Measurements from ENCODE around the gene HDAC1. TPM values are rescaled to one million over a fixed set of nuclear protein-coding genes. Genes with fewer than 3 reads are reported as not detected.
A peak's percentile ranks its signal among the peaks of the same experiment; 100 is the strongest.

The HDAC1 gene
- total and polyA plus RNA-seq, 2 of the 13 experiments (the other 11 are each of a cell fraction or from before 2014, with no cell fraction given): 93.5 to 189 TPM

GRCh38 chr1:32321712-32322291, 29.9 kb downstream of the HDAC1 start (continued):
- TF ChIP-seq PRDM10 (CRISPR knock-in tag; IDR thresholded peaks at IDR 0.05; ENCODE audit: low read depth) (peak; percentile 88), ISL2 (CRISPR knock-in tag; IDR thresholded peaks at IDR 0.05) (no peak), TCF12 (IDR thresholded peaks at IDR 0.05) (no peak), TCF12 (CRISPR knock-in tag; IDR thresholded peaks at IDR 0.05) (peak; percentile 88), SIN3B (IDR thresholded peaks at IDR 0.05; ENCODE audit: low read length) (no peak), MLX (CRISPR knock-in tag; IDR thresholded peaks at IDR 0.05) (peak; percentile 74; the same call in 1 of the 2 replicates), FOXJ3 (CRISPR knock-in tag; IDR thresholded peaks at IDR 0.05; ENCODE audit: borderline replicate concordance) (peak; percentile 93), BCLAF1 (IDR thresholded peaks at IDR 0.05) (no peak), RFX1 (IDR thresholded peaks at IDR 0.05) (no peak), HNF4G (IDR thresholded peaks at IDR 0.05; ENCODE audit: borderline replicate concordance, low read depth, low read length) (peak; percentile 97), HNF4G (CRISPR knock-in tag; IDR thresholded peaks at IDR 0.05; ENCODE audit: borderline replicate concordance, low read depth) (peak; percentile 85; the same call in 1 of the 2 replicates), HNRNPK (IDR thresholded peaks at IDR 0.05; ENCODE audit: low read depth, low read length, poor library complexity, severe bottlenecking) (no peak), ZNF569 (CRISPR knock-in tag; IDR thresholded peaks at IDR 0.05; ENCODE audit: borderline replicate concordance) (no peak), GZF1 (CRISPR knock-in tag; IDR thresholded peaks at IDR 0.05) (no peak), JUNB (CRISPR knock-in tag; IDR thresholded peaks at IDR 0.05; ENCODE audit: borderline replicate concordance) (no peak), HCFC1 (IDR thresholded peaks at IDR 0.05; ENCODE audit: low read depth, low read length) (no peak), ZNF737 (CRISPR knock-in tag; IDR thresholded peaks at IDR 0.05; ENCODE audit: borderline replicate concordance) (no peak), ZBTB7B (CRISPR knock-in tag; IDR thresholded peaks at IDR 0.05) (peak; percentile 91), MED13 (CRISPR knock-in tag; IDR thresholded peaks at IDR 0.05) (no peak), ZFP91 (CRISPR knock-in tag; IDR thresholded peaks at IDR 0.05; ENCODE audit: borderline replicate concordance) (no peak), ZFP36 (IDR thresholded peaks at IDR 0.05; ENCODE audit: borderline replicate concordance, low read depth, low read length, partially characterized antibody) (peak; percentile 80), PHF8 (CRISPR knock-in tag; IDR thresholded peaks at IDR 0.05) (peak; percentile 31; the same call in 1 of the 2 replicates), AHR (CRISPR knock-in tag; IDR thresholded peaks at IDR 0.05) (no peak)

Data from HepG2 (cell line).